A204.1 (cell line): Measurements from ENCODE around the gene FOXN3.
"Not testable (repeated sequence)": the region's sequence is repeated elsewhere in the genome, so short reads cannot be mapped to it uniquely, and the experiment has no call there.

Experiments
- FAIRE-seq: peaks from 2 replicates; lab custom pipeline; 2012; peaks lifted over from hg19 to GRCh38; lab: Jason Lieb, UNC

FOXN3 gene

GRCh38 chr14:89163031-89163636, 253.9 kb downstream of the FOXN3 start:
- no peak for FAIRE-seq

- FAIRE-seq = no peak
Measured at GRCh38 chr14:89162586-89162985, 254.4 kb downstream of the FOXN3 start.

- no peak for FAIRE-seq
Measured at GRCh38 chr14:89160437-89160836, 256.6 kb downstream of the FOXN3 start.

- no peak for FAIRE-seq
Measured at GRCh38 chr14:89158701-89159100, 258.3 kb downstream of the FOXN3 start.

GRCh38 chr14:89158104-89158503, 258.9 kb downstream of the FOXN3 start:
- not testable (repeated sequence) for FAIRE-seq

- no peak for FAIRE-seq
Measured at GRCh38 chr14:89155491-89155890, 261.5 kb downstream of the FOXN3 start.

GRCh38 chr14:89151693-89152092, 265.3 kb downstream of the FOXN3 start:
- not testable (repeated sequence) for FAIRE-seq

- FAIRE-seq = no peak
Measured at GRCh38 chr14:89146274-89146673, 270.8 kb downstream of the FOXN3 start.

GRCh38 chr14:89144642-89145041, 272.4 kb downstream of the FOXN3 start:
- no peak for FAIRE-seq

GRCh38 chr14:89144066-89144465, 273.0 kb downstream of the FOXN3 start:
- FAIRE-seq = no peak

- no peak for FAIRE-seq
Measured at GRCh38 chr14:89143595-89143994, 273.4 kb downstream of the FOXN3 start.

GRCh38 chr14:89142366-89142765, 274.7 kb downstream of the FOXN3 start:
- no peak for FAIRE-seq

GRCh38 chr14:89141862-89142261, 275.2 kb downstream of the FOXN3 start:
- no peak for FAIRE-seq

GRCh38 chr14:89140326-89140725, 276.7 kb downstream of the FOXN3 start:
- FAIRE-seq = no peak

- FAIRE-seq = no peak
Measured at GRCh38 chr14:89139404-89140247, 277.4 kb downstream of the FOXN3 start.

- no peak for FAIRE-seq
Measured at GRCh38 chr14:89138846-89139245, 278.2 kb downstream of the FOXN3 start.

- no peak for FAIRE-seq
Measured at GRCh38 chr14:89137526-89138163, 279.4 kb downstream of the FOXN3 start.

- FAIRE-seq = no peak
Measured at GRCh38 chr14:89136587-89136986, 280.4 kb downstream of the FOXN3 start.

GRCh38 chr14:89134640-89135039, 282.4 kb downstream of the FOXN3 start:
- FAIRE-seq = no peak

- FAIRE-seq = no peak
Measured at GRCh38 chr14:89131004-89131750, 285.9 kb downstream of the FOXN3 start.

GRCh38 chr14:89129570-89129969, 287.5 kb downstream of the FOXN3 start:
- no peak for FAIRE-seq

GRCh38 chr14:89128311-89129026, 288.6 kb downstream of the FOXN3 start:
- FAIRE-seq = no peak
